Activated T-cell treated with anti-CD3 and anti-CD28 coated beads for 24 hours (primary cell): Measurements from ENCODE around the gene KIF5C.

ENCODE experiments used
- DNase-seq: peaks from one replicate; pipeline ENCODE4 v3.0.0-alpha.2; 2020; ENCODE audit warnings: low read depth

KIF5C gene

DNA sequence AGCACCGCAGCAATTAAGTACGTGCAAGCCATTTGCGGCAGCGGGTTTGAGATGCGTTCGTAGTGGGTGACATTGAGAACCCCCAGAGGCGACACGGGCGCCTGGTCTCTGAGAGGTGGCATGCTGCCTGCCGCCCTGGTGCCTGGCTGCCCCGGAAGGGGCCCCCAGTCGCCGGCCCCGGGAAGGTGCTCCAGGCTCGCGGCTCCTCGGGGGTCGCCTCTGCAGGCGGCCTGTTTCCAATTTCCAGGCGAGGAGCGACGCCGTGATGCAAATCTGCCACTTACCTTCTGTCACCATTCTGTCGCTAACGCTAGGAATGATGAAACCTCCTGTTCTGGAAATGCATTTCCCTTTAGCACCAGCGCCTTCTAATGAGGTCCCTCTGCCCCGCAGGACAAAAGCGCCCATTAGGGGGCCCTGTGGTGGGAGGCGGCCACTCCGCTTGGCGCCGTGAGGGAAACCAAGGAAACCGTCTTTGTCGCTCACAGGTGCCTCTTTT lies 13.0 kb downstream of the KIF5C start:
- no peak for DNase-seq

DNA sequence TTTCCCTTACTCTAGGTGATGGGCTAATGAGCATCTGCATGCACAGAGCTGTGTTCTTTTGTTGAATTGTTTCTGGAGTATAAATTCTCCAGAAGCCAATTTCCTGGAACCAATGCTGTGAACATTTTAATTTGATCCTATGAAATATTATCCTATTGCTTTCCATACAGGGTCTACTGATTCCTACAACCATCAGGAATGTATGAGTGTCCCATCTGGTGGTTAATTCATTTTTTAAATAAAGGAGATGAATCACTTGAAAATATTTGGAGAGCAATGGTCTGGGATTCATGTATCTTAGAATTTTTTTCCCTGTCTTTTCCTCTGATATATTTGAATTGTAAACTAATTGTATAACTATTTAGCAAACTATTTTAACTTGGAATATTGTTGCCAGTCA lies 14.0 kb downstream of the KIF5C start:
- no peak for DNase-seq

- no peak for DNase-seq
Measured at GRCh38 chr2:148893906-148894305, 18.9 kb downstream of the KIF5C start.

DNA sequence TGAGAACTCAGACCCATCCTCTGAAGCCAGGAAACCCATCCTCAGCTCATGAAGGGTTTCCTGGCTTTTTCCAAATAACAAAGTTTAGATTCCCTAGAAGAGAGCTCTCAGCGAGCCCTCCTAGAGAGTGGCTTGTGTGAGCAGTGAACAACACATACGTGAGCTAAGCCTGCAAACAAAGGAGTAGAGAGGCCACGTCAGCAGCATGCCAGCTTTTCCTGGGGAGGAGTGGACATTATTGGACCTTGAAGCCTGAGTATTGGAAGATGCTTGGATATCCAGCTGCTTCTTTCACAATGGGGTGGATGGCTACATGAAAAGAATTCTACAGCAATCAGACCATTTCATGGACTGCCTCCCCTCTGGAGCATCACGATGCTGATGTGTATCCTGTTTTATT lies 21.1 kb downstream of the KIF5C start:
- DNase-seq: no peak

GRCh38 chr2:148899638-148900318 lies 24.8 kb downstream of the KIF5C start:
- no peak for DNase-seq

DNA sequence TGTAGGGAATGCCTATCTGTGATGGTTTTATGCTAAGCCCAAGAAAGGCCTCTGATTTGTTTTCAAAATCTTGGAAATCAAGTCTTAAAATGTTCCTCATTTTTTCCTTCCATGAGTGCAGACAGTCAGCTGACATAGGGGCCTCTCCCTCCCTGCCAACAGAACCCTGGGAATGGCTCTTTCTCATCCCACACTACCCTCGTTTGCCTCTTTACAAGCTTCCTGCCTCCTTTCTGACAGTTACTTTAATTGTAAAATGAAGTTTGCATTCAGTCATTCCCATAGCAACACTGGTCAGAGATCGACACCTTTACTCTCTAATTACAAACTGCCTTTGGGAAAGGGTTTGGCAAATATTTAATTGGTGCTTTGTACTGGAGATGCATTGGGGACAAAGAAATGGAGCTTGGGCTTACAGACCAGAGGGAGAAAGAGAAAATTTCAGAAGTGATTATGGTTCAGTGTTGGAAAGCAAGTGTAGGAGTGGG lies 25.4 kb downstream of the KIF5C start:
- DNase-seq: no peak

DNA sequence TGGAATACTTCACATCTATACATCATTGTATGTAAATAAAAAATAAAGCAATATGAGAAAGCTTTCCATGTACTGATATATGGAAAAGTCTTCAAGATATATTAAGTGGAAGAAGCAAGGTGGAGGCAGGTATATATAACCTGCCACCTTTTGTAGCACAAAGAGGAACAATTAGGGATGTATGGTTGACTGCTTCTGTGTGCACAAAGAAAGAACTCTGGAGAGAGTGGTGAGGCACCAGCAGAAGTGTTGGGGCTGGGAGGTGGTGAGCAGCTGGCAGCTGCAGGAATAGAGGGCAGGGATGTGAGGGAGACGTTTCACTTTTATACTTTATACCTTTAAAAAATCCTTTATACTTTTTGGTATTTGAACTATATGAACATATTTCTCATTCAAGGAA lies 26.1 kb downstream of the KIF5C start:
- DNase-seq: no peak

- DNase-seq: no peak
Measured at GRCh38 chr2:148902798-148903197, 27.8 kb downstream of the KIF5C start.

- no peak for DNase-seq
Measured at GRCh38 chr2:148903294-148903693, 28.3 kb downstream of the KIF5C start.

DNA sequence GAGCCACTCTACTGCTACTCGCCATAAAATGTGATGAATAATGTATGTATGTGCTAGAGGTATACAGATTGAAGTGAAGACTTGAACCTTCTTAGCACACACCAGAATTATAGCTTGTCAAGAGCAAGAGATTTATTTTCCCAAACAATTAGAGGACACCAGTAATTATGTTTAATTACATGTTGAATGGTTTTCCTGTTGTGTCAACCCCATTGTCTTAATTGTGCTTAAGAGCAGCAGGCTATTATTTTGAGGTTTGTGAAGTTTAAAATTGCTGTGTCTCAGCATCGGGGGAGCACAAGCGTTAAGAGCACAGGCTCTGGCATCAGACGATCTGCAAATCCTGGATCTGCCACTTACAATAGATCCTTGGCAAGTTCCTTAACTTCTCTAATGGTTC lies 29.0 kb downstream of the KIF5C start:
- no peak for DNase-seq

GRCh38 chr2:148906124-148906523 lies 31.1 kb downstream of the KIF5C start:
- DNase-seq: no peak

DNA sequence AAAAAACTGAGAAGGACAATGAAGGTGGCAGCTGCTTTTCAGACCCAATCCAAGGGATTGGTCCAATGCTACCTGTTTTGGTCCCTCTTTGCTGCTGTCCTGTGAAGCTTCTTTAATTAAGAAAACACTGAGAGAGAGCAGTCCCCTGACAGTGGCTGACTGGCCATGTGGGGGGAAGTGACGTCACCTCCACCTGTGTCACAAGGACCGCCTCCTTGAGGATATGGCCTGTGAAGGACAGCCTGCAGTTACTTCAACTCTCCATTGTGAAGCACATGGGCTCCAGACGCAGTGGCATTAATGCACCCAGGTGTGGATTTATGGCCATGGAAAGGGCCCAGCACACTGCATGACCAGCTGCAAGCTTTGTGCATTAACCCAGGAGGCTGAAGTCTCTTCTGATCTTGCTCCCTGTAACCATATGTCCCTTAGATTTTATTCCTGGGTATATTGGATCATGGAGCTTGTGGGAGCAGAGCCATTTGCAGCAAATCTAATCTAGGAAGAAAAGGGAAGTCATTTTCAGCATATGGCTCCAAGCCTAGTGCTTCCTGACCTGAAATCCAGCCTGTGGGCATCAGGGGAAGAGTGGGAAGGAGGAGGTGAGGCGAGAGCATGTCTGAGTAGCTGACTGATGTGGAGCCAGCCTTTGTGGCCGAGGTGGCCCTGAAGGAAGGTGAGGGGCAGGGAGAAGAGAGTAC lies 32.2 kb downstream of the KIF5C start:
- no peak for DNase-seq

DNA sequence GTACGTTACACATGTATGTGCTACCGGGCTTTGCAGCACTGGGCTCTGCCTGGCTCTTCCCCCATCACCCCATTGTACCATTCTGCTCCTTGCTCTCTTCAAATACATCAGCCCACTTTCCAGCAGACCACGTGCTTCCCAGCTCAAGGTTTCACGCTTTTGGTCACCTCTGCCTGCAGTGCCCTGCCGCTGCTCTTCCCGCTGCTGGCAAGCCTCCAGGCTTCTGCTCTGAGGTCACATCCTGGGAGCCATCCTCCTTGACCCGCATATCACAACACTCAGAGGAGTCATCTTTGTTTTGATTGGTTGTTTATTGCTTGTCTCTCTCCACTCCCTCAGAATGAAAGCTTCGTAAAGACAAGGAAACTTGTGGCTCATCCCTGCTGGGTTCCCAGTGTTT lies 34.1 kb downstream of the KIF5C start:
- DNase-seq: no peak

- DNase-seq: no peak
Measured at GRCh38 chr2:148913061-148913460, 38.0 kb downstream of the KIF5C start.

DNA sequence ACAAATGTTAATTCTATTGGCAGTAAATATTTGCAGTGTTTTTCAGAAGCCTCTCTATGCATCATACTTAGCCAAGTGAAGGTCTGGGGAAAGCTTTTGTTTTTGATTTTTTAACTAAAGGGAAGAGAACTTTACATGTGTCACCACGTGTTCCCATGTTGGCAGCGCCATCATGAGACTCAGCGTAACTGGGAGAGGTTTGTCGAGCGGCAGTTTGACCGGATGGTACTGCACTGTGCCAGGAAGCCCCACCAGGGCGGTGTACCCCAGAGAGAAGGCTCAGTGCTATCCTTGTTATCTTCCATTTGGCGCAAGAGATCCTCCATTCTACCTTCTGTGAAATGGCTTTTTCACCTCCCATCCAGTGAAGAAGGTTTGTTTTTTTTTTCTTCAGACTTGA lies 38.5 kb downstream of the KIF5C start:
- no peak for DNase-seq

DNA sequence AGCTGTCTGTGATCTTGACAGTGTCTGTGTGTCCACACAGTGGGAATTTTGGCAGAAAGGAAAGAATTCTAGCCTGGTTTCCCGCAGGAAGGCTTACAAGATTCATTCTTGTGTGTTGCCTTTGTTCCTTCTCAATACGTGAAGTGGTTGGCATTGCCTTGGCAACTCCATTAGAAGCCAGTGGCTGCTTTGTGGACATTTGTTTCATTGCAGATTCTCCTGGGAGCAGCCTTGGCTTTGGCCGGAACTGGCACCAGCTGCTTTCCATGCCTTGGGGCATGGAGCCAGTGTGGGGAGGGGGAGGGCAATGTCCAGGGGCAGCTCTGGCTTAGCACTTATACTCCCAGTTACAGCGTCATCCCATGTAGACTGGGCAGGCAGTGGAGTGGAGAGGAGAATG lies 39.4 kb downstream of the KIF5C start:
- no peak for DNase-seq

GRCh38 chr2:148917431-148917830 lies 42.4 kb downstream of the KIF5C start:
- DNase-seq: no peak

GRCh38 chr2:148918554-148918953 lies 43.5 kb downstream of the KIF5C start:
- no peak for DNase-seq

DNA sequence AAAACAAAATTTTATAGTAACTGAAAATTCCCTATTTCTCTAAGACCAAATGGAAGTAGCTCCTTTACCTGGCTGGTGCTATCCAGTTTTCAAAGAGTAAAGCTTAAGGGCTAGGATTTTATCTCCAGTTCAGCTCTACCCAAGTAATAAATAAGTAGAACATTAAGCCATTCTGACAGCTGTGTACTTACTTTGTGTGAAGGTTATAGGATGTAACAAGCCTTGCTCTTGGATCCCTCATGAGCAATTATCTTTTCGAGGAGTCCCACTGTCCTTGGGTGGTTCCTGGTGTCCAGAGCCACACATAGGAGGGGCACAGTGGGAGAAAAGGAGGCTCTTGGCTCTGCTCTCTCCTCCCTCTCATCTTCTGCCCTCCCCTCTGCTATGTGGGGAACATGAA lies 45.5 kb downstream of the KIF5C start:
- no peak for DNase-seq

DNA sequence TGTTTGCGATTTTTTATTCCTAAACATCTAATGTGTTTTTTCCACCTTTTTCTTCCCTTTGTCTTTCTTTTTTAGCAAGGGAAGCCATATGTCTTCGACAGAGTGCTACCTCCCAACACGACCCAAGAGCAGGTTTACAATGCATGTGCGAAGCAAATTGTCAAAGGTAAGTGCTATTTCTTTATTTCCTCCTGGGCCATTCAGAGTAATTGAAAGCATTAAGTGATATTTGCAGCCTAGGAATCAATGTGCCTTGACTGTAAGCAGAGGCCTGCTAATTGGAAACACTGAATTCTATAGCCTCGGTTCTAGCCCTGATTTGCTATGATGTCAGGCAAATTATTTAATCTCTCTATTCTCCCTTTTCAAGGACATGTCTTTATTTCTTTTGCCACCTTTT lies 47.0 kb downstream of the KIF5C start:
- DNase-seq: no peak

- DNase-seq: no peak
Measured at GRCh38 chr2:148922776-148923475, 47.9 kb downstream of the KIF5C start.

- DNase-seq: no peak
Measured at GRCh38 chr2:148924514-148925178, 49.6 kb downstream of the KIF5C start.
